ENCODE measurements around the gene SLC34A1. TPM values are rescaled to one million over a fixed set of nuclear protein-coding genes. Genes with fewer than 3 reads are reported as not detected.
A peak's percentile ranks its signal among the peaks of the same experiment; 100 is the strongest.

The SLC34A1 gene
- total and polyA plus RNA-seq, 2 experiments from 2014 or later = not detected

DNA sequence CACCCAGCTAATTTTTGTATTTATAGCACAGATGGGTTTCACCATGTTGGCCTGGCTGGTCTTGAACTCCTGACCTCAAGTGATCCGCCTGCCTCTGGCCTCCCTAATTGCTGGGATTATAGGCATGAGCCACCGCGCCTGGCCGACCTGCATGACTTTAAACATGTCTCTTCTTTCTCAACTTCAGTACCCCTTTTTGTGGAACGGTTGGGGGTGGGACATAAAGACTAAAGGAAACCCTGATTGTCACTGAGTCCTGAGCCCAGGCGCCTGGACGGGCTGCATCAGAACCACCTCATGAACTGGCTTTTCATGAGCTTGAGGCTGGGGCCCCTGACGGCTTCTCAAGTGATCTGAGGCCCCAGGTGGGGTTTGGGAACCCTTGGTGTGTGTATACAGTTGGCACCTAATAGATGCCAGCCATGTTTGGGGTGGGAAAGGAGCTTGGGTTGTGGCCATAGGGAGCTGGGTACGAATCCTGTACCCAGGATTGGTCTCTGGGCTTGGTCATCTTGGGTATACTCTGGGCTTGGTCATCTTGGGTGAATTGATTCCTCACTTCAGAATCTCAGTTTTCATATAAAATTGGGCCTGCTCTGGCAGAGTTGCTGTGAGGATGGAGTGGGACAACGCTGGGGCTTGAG lies 44.5 kb downstream of the SLC34A1 start:
- Histone ChIP-seq H3K27me3 (ENCODE audit: insufficient read depth) (no peaks in the 10 kb centered on the region), H2AFZ (no peak overlapping the region), H3F3A (replicated peaks; ENCODE audit: low read depth) (peaks cover 16% of the 10 kb centered on the region), H4K20me1 (replicated peaks; ENCODE audit: insufficient read depth) (peaks cover 13% of the 10 kb centered on the region), H3K36me3 (ENCODE audit: insufficient read depth) (no peaks in the 10 kb centered on the region; the same call in 1 of the 2 replicates), H3K79me2 (replicated peaks; ENCODE audit: insufficient read depth) (peaks cover 21% of the 10 kb centered on the region), H3K4me1 (ENCODE audit: insufficient read depth) (peaks cover 20% of the 10 kb centered on the region), H3K4me2 (no peak overlapping the region), H3K9me2 (ENCODE audit: insufficient read depth) (no peaks in the 10 kb centered on the region), H3K27ac (ENCODE audit: low read depth) (no peak overlapping the region), H3K4me3 (no peak overlapping the region)
- Mint-ChIP-seq H3K27ac (peak overlapping the region; percentile 22; the same call in 1 of the 2 replicates), H3K4me1 (peaks cover 24% of the 10 kb centered on the region), H3K27me3 (ENCODE audit: insufficient read depth, low read depth, poor library complexity) (peaks cover 21% of the 10 kb centered on the region), H3K36me3 (ENCODE audit: low read depth) (peaks cover 10% of the 10 kb centered on the region; the same call in 2 of the 3 replicates), H3K4me3 (peak overlapping the region; percentile 21; the same call in 2 of the 3 replicates), H3K9me3 (no peaks in the 10 kb centered on the region; the same call in 2 of the 3 replicates)
- ATAC-seq = no peak
- TF ChIP-seq, protein P1, sequence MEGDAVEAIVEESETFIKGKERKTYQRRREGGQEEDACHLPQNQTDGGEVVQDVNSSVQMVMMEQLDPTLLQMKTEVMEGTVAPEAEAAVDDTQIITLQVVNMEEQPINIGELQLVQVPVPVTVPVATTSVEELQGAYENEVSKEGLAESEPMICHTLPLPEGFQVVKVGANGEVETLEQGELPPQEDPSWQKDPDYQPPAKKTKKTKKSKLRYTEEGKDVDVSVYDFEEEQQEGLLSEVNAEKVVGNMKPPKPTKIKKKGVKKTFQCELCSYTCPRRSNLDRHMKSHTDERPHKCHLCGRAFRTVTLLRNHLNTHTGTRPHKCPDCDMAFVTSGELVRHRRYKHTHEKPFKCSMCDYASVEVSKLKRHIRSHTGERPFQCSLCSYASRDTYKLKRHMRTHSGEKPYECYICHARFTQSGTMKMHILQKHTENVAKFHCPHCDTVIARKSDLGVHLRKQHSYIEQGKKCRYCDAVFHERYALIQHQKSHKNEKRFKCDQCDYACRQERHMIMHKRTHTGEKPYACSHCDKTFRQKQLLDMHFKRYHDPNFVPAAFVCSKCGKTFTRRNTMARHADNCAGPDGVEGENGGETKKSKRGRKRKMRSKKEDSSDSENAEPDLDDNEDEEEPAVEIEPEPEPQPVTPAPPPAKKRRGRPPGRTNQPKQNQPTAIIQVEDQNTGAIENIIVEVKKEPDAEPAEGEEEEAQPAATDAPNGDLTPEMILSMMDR (conservative IDR thresholded peaks at IDR 0.05; ENCODE audit: low read depth in 2 of 2) = no peak
- TF ChIP-seq, protein P2, sequence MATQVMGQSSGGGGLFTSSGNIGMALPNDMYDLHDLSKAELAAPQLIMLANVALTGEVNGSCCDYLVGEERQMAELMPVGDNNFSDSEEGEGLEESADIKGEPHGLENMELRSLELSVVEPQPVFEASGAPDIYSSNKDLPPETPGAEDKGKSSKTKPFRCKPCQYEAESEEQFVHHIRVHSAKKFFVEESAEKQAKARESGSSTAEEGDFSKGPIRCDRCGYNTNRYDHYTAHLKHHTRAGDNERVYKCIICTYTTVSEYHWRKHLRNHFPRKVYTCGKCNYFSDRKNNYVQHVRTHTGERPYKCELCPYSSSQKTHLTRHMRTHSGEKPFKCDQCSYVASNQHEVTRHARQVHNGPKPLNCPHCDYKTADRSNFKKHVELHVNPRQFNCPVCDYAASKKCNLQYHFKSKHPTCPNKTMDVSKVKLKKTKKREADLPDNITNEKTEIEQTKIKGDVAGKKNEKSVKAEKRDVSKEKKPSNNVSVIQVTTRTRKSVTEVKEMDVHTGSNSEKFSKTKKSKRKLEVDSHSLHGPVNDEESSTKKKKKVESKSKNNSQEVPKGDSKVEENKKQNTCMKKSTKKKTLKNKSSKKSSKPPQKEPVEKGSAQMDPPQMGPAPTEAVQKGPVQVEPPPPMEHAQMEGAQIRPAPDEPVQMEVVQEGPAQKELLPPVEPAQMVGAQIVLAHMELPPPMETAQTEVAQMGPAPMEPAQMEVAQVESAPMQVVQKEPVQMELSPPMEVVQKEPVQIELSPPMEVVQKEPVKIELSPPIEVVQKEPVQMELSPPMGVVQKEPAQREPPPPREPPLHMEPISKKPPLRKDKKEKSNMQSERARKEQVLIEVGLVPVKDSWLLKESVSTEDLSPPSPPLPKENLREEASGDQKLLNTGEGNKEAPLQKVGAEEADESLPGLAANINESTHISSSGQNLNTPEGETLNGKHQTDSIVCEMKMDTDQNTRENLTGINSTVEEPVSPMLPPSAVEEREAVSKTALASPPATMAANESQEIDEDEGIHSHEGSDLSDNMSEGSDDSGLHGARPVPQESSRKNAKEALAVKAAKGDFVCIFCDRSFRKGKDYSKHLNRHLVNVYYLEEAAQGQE (IDR thresholded peaks at IDR 0.05; ENCODE audit: unreplicated experiment) = no peak
- TF ChIP-seq POLR2AphosphoS5 (IDR thresholded peaks at IDR 0.05; ENCODE audit: low read depth) (no peak), STAT1 (IDR thresholded peaks at IDR 0.05; ENCODE audit: unreplicated experiment) (no peak), ZNF114 (CRISPR knock-in tag; IDR thresholded peaks at IDR 0.05) (no peak), JUNB (IDR thresholded peaks at IDR 0.05; ENCODE audit: unreplicated experiment) (no peak), NANOG (IDR thresholded peaks at IDR 0.05; ENCODE audit: borderline replicate concordance) (no peak), EZH2phosphoT487 (IDR thresholded peaks at IDR 0.05; ENCODE audit: unreplicated experiment) (no peak)
- no peak for DNase-seq (ENCODE audit: low spot score)

Measured in GM23338 (cell line).